KMS-11 (cell line): ENCODE results near the gene STK11IP.

Experiments used
- H2AFZ ChIP-seq: fragments of 200-600 bp; sonication (generic); 2 replicates; pipeline ENCODE4 v1.6.1; 2016; ENCODE audit warnings: antibody characterized with exemption, mixed run types, low read depth
- H3K27ac ChIP-seq: fragments of 200-600 bp; sonication (generic); 2 replicates; pipeline ENCODE4 v1.6.1; 2016; ENCODE audit warnings: mild to moderate bottlenecking, mixed run types
- H3K27me3 ChIP-seq: fragments of 200-600 bp; sonication (generic); 2 replicates; pipeline ENCODE4 v1.6.1; 2017; ENCODE audit warnings: mild to moderate bottlenecking, low read depth, mixed run types, moderate library complexity; ENCODE audit not compliant: insufficient read depth
- H3K36me3 ChIP-seq: fragments of 200-600 bp; sonication (generic); 2 replicates; pipeline ENCODE4 v1.6.1; 2017; ENCODE audit warnings: mild to moderate bottlenecking, mixed run types; ENCODE audit not compliant: insufficient read depth
- H3K4me1 ChIP-seq: fragments of 200-600 bp; sonication (generic); 2 replicates; pipeline ENCODE4 v1.6.1; 2016; ENCODE audit warnings: mild to moderate bottlenecking, low read depth, mixed run types; ENCODE audit not compliant: poor library complexity, severe bottlenecking
- H3K4me2 ChIP-seq: fragments of 200-600 bp; sonication (generic); 2 replicates; pipeline ENCODE4 v1.7.0; 2016; ENCODE audit warnings: mild to moderate bottlenecking, mixed run types
- H3K4me3 ChIP-seq: fragments of 200-600 bp; sonication (generic); IDR thresholded peaks from 2 replicates; pipeline ENCODE4 v1.6.1; 2017; ENCODE audit warnings: low read depth, low read length, mixed read lengths; ENCODE audit not compliant: insufficient read depth
- H3K79me2 ChIP-seq: fragments of 200-600 bp; sonication (generic); 2 replicates; pipeline ENCODE4 v1.6.1; 2016; ENCODE audit warnings: low read depth, mixed run types; ENCODE audit not compliant: insufficient read depth
- H3K9ac ChIP-seq: fragments of 200-600 bp; sonication (generic); 2 replicates; pipeline ENCODE4 v1.6.1; 2016; ENCODE audit warnings: mild to moderate bottlenecking, mixed run types
- H4K20me1 ChIP-seq: fragments of 200-600 bp; sonication (generic); 2 replicates; pipeline ENCODE4 v1.6.1; 2016; ENCODE audit warnings: mild to moderate bottlenecking, mixed run types; ENCODE audit not compliant: insufficient read depth
- CTCF ChIP-seq: fragments of 200-600 bp; sonication (generic); conservative IDR thresholded peaks from 2 replicates; pipeline ENCODE4 v1.6.1; 2017; ENCODE audit warnings: low read depth, mild to moderate bottlenecking, antibody characterized with exemption, low read length, moderate library complexity, mixed read lengths

The STK11IP gene

DNA sequence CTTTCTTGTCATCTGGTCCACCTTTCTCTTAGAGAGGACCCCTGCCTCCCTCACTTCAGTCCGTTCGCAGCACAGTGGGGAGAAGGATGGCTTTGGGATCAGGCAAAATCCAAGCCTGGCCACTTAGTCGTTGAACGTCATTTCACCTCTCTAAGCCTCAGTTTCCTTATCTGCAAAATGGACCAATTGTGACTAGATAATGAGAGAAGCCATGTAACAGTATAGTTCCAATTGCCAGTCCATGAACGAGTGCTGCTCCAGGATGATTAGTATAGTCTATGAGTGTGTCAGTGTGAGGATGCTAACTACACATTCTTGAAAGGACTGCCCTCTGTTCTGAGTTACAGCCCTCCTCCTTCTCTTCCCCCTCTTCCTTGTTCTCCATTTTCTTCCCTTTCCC, 24.5 kb upstream of the STK11IP start:
- Histone ChIP-seq H3K4me3 (no peak overlapping the region), H3K4me1 (no peaks in the 10 kb centered on the region), H3K27me3 (peaks cover 43% of the 10 kb centered on the region), H2AFZ (no peak overlapping the region), H4K20me1 (no peaks in the 10 kb centered on the region), H3K79me2 (no peaks in the 10 kb centered on the region), H3K4me2 (no peak overlapping the region), H3K9ac (no peak overlapping the region), H3K27ac (no peak overlapping the region), H3K36me3 (no peaks in the 10 kb centered on the region)
- TF ChIP-seq CTCF: no peak

GRCh38 chr2:219574484-219575311, 23.0 kb upstream of the STK11IP start:
- no peak overlapping the region for H3K4me3 ChIP-seq
- no peaks in the 10 kb centered on the region for H3K36me3 ChIP-seq
- H2AFZ ChIP-seq: no peak overlapping the region
- H3K9ac ChIP-seq: no peak overlapping the region
- H3K4me1 ChIP-seq: no peaks in the 10 kb centered on the region
- no peaks in the 10 kb centered on the region for H4K20me1 ChIP-seq
- H3K4me2 ChIP-seq: no peak overlapping the region
- no peak for TF ChIP-seq CTCF
- H3K79me2 ChIP-seq: no peaks in the 10 kb centered on the region
- H3K27me3 ChIP-seq: peaks cover 28% of the 10 kb centered on the region
- H3K27ac ChIP-seq: no peak overlapping the region

DNA sequence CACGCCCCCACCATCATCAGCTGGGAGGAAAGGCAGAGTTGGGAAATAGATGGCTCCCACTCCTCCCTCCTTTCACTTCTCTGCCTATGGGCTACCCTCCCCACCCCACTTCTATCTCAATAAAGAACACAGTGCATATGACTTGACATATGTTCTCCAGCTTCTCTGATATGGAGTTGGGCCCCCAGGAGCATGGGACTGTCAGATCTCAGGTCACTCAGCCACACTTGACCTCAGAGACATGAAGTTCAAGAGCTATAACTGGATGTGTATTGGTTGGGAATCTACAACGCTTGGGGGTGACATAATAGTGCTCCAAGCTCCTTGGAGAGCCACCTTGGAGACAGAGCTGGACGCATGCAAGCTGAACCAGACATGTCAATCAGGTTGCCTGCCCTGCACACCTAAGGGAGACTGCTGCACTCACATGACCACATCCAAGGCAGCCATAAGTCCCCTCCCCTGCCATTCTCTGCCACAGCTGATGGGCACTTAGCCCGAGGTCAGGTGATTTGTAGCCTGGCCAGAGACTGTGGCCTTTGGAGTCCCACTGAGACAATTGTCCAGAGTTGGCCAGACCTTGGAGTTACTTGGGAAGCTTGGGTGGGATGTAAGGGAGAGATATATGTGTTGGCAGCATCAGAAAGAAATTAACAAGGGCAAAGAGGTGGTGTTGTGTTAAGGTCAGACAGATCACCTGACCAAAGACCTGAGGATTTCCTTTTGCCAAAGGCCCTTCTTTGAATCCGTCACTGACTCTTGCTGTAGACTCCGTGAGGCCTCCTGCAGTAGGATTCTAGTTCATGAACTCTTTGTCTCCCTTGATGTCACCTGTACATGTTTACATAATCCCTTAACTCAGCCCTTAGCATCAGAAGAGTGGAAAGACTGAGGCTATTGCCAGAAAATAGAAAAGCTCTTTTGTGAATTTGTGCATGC, 21.8 kb upstream of the STK11IP start:
- H3K9ac ChIP-seq: no peak overlapping the region
- H3K4me2 ChIP-seq: no peak overlapping the region
- H3K27ac ChIP-seq: no peak overlapping the region
- H2AFZ ChIP-seq: no peak overlapping the region
- TF ChIP-seq CTCF: no peak
- H3K36me3 ChIP-seq: no peaks in the 10 kb centered on the region
- no peaks in the 10 kb centered on the region for H3K4me1 ChIP-seq
- H3K4me3 ChIP-seq: no peak overlapping the region
- no peaks in the 10 kb centered on the region for H4K20me1 ChIP-seq
- H3K79me2 ChIP-seq: no peaks in the 10 kb centered on the region
- peaks cover 27% of the 10 kb centered on the region for H3K27me3 ChIP-seq

DNA sequence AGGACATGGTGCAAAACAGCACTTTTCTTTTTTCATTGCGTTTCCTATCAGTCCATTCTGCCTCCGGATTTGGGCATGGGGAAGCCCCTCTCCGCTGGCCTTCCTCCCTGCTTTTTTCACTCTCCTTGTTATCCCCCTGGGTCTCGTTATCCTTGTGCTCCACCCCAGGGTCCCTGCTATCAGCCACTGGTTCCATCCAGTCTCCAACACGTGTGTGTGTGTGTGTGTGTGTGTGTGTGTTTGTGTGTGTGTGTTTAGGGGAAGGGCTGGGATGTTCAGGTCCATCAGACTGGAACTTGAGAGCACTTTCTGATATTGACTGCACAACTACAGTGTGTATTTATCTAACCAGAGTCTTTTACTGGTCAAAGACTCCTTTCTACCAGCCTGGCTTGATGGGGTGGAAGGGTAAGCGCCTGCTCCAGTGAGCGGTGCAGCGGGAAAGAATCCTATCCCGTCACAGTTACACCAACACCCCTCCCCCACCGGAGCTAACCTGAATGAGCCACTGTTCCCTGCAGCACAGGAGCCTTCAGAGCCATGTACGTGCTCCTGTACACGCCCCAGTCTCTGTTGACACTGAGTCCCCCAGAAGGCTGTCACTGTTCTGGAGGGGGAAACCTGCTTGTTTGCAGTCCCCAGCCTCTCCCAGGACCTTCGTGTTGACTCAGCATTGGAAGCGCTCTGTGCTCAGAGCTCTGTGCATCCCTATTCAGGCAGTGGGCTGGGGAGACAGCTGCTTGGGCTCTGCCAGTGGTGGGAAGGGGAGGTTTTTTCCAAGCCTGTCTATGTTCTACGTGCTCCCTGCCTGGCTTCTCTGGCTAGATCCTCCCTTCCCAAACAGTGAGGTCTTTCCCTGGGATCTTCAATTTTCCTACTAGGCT, 20.9 kb upstream of the STK11IP start:
- H3K27ac ChIP-seq: no peak overlapping the region
- no peak overlapping the region for H2AFZ ChIP-seq
- no peak overlapping the region for H3K4me3 ChIP-seq
- no peak overlapping the region for H3K9ac ChIP-seq
- no peaks in the 10 kb centered on the region for H3K36me3 ChIP-seq
- TF ChIP-seq CTCF: no peak
- H3K4me2 ChIP-seq: no peak overlapping the region
- H4K20me1 ChIP-seq: no peaks in the 10 kb centered on the region
- no peaks in the 10 kb centered on the region for H3K4me1 ChIP-seq
- no peaks in the 10 kb centered on the region for H3K79me2 ChIP-seq
- H3K27me3 ChIP-seq: peaks cover 25% of the 10 kb centered on the region
